ENCODE data around the gene EMP1.

EMP1 gene, protein sequence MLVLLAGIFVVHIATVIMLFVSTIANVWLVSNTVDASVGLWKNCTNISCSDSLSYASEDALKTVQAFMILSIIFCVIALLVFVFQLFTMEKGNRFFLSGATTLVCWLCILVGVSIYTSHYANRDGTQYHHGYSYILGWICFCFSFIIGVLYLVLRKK

DNA sequence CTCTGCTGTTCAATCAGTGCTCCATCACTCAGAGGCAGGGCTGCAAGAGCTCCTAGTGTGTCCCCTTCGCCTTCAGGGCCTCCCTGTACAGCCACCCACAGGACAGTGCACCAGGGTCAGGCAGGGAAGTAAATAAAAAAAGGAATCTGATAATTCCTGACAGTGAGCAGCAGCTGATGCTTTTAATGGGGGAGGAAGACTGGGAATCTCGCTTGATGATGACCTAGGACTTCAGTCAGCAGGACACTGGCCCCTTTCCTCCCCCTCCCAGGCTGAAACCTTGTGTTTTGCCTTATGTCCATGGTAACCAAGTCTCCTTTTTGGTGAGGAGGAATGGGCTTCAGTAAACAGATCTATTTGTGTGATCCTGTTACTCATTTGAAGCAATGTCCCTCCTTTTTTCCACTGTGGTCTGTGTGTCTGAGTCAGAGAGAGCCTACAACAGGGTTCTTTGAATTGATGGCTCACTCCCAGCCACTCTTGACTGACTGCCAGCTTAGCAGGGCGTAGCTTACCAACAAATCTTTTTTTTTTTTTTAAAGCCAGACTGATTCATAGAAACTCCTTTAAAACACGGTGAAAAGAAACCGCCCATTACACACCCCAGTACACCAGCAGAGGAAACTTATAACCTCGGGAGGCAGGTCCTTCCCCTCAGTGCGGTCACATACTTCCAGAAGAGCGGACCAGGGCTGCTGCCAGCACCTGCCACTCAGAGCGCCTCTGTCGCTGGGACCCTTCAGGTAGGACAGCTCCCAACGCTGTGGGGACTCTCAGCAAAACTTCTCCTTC is at the start of gene EMP1:
Gene EMP1, plus strand, starts transcription at position 597 of the 792 bp plus-strand sequence. CDS start 14,785 bp downstream, outside the sequence.
- DNase-seq (ENCODE audit: low read depth in 1 of 2, low spot score in 1 of 2), result peak; percentile 24 to 77

DNA sequence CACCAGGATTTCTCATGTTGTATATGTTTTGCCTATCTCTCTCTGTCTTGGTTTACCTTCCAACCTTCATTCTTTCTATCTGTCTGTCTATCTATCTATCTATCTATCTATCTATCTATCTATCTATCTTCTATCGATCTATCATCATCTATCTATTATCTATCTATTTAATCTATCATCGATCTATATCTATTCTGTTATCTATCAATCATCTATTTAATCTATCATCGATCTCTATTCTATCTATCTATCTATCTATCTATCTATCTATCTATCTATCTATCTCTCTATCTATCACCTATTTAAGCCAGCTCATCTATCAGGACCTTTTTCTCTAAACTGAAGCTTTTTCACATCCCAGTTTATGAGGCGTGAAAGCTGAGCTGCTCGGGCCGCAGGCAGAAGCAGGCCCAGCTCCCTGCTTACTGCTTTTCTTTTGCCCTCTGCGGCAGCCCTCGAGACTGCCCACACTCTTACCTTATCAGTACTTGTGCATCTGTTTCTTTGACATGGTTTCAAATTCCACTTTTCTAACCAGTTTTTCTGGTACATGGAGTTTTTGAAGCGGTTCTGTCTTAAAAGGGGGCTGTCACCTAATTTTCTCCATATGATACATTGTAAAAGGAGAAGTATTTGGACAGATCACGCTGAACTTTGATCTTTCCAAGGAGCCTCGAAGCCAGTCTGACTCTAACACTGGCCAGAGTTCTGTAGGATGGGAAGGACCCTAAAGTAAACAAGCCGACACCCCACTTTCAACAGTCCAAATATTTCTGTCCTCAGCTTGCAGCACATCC is 48.6 kb upstream of the EMP1 start:
- no peak for DNase-seq (ENCODE audit: low read depth in 1 of 2, low spot score in 1 of 2)

DNA sequence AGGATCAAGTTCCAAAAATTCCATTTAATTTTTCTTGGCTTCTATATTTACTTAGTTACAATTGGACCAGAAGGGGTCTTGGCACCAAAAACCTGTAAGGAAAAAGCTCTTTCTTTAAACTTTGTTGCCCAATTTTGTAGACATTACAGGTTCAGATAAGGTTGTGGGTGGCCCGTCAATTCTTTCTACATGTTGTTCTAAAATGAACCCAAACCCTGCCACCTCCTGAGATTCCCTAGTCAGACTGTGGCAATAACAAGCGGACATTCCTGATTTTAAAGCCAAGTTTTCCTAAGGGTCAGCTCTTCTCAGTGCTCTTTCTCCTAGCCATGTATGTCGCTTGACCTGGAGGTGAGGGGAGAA is 48.1 kb upstream of the EMP1 start:
- DNase-seq (ENCODE audit: low read depth in 1 of 2, low spot score in 1 of 2), result no peak

DNA sequence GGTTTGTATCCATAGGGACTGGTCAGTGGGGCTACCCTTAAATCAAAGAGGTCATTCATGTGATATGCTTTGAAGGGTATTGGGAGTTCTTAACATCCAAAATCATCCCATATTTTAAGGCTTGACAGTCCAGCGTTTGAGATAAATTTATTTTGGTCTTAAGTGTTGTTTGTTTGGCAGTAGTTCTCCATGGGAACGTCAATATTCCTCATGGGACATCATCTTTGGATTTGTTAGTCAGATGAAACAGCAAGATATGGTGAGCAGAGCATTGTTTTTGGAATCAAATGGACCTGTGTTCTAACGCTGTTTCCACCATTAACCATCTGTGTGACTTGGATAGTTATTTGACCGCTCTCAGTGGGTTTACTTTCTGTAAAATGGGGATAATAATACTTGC is 47.1 kb upstream of the EMP1 start:
- no peak for DNase-seq (ENCODE audit: low read depth in 1 of 2, low spot score in 1 of 2)

DNA sequence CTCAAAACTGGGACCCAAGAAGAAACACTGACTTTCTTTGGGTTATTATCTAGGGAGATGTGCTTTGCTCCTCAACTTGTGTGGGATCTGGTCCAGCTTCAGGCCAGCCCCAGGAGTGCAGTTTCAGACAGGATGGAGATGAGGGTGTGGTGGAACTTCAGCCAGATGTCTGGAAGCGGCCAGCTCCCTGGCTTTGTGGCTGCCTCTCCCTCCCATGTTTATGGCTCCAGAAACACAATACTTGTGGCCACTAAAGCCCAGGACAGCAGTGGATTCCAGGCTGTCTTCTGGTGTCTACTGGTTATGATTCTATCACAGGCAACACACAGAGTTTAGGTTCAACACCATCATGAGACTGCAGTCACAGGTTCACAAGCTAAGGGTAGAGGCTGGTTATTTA is 44.2 kb upstream of the EMP1 start:
- no peak for DNase-seq (ENCODE audit: low read depth in 1 of 2, low spot score in 1 of 2)

DNA sequence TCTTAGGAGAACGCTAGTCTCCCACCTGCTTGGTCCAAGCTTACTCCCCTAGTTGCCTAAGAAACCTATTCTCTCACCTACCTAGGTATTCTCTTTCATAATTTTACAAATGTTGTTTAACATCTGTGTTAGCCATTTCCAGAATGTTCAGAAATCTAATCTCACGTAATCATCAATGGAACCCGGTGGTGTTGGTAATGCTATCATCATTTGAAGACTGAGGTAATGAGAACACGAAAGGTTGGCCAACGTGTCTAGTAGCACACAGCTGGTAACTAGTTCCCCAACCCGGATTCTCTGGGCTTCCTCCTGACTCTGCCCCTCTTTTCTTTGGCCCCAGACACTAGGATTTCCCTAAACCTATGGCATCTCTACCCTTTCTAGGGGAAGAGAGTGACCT is 43.8 kb upstream of the EMP1 start:
- DNase-seq (ENCODE audit: low read depth in 1 of 2, low spot score in 1 of 2), result no peak

DNA sequence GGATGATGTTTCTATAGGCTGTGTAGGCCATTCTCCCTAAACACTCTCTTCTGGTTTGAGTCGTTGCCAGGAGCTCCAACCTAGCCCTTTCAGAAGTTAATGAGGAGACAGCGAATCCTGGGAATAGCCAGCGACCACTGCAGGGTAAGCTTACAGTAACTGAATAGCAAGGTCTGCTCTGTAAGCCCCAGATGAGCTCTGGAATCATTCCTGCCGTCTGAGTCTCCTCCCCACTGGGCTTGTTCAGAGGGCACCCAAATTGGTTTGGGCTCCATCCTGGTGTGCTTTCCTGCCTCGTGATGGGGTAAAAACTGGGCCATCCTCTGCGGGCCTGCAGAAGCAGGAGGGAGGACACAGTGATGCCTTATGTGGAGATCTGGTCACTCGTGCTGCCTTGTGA is 43.3 kb upstream of the EMP1 start:
- no peak for DNase-seq (ENCODE audit: low read depth in 1 of 2, low spot score in 1 of 2)

DNA sequence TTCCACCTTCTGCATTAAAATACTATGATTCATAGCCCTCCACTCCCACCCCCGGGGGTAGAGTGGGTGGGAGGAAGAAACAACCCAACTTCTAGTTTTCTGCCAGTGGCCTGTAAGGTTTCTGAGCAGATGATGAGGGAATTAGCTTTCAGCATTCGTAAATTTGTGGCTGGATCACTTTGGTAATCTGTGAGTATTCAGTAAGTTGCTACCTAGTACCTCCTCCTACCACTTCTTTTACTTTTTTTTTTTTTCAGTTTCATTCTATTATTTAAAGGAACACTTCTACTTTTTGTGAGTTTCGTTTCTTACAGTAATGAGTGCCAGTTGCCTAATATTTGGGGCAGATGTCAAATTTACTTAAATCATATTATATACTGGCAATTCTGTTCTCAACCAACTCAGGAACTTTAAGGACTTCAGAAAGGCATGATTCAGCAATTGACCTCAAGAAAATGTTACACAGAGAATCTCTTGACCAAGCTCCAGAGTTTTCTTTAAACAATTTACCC is 42.4 kb upstream of the EMP1 start:
- no peak for DNase-seq (ENCODE audit: low read depth in 1 of 2, low spot score in 1 of 2)

DNA sequence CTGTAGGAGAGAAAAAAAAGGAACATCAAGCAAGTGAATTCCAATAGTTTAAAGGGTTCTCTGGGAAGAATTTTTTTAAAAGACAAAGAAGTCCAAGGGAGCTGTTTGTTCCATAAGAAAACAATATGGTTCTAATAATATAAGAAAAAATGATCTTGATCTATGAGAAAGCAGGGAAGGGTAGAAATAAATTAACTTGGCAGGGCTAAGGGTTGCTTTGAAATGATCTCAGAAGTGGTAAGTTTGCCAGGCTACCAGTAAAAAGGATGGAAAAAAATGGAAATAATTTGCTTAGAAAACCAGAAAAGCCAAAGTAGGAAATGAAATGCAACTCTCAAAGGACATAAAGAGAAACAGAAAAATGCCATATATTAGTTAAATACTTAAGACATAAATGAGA is 41.7 kb upstream of the EMP1 start:
- DNase-seq (ENCODE audit: low read depth in 1 of 2, low spot score in 1 of 2), result no peak

DNA sequence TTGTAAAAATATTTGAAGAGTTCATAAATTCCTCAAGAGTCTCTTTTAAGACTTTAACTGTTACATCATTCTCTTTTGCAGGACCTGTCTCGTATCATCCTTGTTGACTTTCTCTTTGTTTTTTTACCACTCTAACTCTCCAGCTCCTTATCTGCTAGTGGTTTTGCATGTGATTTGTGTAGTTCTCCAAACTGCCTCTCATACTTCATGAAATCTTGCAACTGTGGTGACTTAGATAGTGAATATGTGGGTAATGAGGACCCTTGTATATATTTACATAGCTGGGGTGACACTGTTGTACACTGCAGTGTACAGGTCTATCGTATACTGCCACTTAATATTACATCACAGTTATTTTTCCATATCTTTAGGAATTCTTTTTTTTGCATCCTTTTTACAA is 40.2 kb upstream of the EMP1 start:
- DNase-seq (ENCODE audit: low read depth in 1 of 2, low spot score in 1 of 2), result no peak

DNA sequence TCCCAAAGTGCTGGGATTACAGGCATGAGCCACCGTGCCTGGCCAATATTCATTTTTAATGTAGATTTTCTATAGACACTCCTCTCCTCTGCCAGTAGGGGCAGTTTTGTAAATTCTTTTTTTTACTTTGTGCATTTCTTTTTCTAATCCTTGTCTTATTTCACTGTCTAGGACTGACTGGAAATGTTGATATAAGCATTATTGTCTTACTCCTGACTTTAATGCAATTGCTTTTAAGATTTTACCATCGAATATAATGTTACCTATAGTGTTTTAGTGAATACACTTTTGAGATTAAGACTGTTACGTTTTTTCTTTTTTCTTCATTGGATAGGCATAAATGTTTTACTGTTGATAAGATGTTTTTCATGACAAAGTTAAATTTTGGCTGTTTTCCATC is 35.4 kb upstream of the EMP1 start:
- no peak for DNase-seq (ENCODE audit: low read depth in 1 of 2, low spot score in 1 of 2)

DNA sequence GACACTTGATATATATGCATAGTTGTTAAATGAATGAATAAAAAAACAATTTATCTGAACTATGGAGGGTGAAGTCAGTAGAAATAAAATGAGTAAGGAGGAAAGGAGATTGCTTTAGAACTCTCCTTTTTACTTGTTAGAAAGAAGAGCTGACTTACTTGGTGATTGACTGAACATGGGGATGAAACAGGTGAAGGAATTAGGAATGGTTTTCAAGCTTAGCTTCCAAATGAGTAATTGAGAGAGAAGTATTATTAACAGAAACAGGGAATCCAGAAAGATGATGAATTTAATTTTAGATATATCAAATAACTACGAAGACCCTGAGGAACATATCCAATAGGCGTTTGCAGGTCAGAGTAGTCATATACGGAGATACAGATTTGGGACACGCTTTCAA is 33.6 kb upstream of the EMP1 start:
- DNase-seq (ENCODE audit: low read depth in 1 of 2, low spot score in 1 of 2), result no peak

DNA sequence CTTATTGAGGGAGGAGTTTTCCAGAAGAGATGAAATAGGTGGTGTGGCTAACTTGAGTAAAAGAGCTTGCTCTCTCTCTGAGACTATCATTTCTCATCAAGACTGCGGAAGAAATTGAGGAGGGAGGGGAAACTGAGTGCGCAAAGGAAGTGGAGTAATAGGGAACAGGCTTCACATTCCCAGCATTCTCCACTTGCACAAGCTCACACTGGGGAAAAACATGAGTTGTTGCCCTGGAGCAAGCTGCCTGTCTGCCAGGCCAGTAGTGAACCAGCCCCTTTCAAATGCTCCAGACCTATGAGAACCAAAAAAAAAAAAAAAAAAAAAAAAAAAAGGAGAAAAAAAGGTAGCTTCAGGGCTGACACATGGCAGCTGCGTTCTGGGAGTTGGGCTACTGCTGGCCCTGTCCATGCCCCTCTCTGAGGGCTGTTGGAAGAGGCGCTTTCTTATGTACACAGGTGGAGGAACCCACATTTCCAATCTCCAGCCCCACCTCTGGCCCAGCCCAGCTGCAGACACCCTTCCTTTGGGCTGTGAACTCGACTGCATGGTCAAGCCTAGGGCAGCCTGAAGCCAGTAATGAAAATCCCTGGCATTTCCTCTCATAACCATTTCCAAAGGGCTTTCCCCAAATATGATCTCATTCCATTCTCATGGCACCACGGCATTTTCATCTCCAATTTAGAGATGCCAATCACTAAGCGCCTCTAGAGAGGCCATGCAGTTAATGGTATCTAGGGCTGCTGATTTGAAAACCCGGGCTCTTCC is 32.5 kb upstream of the EMP1 start:
- DNase-seq (ENCODE audit: low read depth in 1 of 2, low spot score in 1 of 2), result no peak

DNA sequence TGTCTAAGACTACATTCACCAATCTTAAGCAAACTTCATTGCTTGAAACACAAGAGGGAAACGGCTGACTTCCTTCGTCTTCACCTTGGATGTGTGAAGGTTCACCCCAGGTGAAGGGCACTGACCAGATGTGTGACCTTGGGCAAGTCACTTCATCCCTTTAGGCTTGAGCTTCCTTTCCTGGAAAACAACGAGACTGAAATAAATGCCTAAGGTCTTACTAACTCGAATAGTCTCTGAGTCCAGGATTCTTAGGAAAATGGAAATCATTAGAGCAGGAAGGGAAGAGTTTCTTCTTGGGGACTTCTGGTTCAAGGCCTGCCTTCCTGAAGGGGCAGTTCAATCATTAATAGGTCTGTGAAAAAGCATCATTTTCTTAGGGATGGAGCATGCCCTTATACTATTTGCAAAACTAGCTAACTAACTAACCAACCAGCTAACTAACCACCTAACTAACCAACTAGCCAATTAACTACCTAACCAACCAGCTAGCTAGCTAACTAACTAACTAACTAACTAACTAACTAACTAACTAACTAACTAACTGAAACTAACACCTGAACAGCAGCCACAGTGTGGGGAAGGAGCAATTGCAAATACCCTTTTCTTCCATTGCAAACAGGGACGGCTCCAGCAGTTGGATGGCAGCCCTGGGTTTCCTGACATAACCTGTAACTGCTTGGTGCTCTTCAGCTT is 31.5 kb upstream of the EMP1 start:
- DNase-seq (ENCODE audit: low read depth in 1 of 2, low spot score in 1 of 2), result no peak

DNA sequence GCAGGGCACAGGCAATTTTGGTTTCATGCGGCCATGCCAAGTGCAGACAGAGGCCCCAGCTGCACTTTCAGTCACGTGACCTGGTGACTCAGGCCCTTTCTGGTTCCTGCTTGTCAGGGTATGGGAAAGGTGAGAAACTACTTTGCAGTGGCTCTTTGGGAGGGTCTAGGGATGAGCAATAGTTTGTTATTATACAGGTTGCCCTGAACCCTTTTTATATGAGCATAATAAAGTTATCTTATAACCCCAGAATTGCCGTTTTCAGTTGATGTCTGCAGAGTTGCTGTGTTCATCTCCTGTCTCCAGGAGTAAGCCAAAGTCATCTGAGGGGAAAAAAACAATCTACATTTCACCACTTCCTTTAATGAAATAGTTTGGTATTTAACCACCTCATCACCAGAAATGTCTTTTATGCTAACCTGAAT is 30.9 kb upstream of the EMP1 start:
- peak; percentile 33 to 79 for DNase-seq (ENCODE audit: low read depth in 1 of 2, low spot score in 1 of 2)

DNA sequence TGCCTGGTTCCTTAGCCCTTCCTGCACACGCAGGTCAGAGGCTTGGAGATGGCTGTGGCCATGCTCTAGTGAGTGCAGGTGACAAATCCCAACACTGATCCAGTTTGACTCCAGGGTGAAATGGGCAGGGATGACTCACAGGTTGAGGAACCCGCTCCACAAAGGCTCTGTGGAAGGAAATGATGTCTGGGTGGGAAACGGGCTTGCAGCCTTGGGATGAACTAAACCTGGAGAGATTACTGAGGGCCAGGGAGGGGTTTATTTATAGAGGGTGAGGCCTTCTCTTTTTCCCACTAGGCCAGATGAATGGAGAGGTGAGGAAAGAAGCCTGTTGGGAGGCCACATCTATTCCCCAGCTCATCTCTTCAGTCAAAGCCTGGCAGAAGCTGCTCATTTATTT is 29.3 kb upstream of the EMP1 start:
- no peak for DNase-seq (ENCODE audit: low read depth in 1 of 2, low spot score in 1 of 2)

DNA sequence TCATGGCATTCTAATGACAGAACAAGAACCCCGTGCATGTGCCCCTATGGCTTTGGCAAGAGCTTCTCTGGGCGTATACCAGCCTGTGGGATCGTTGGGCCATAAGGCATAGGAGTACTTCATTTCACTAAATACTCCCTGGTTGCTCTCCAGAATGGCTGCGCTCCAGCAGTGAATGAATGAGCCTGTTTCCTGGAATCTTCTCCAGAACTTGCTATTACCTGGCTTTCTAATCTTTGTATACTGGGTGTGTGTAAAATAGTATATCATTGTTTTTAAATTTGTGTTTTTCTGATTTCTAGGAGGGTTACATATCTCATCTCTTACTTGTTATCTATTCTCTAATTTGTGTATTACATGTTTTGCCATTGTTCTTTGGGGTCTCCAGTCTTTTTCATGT is 28.6 kb upstream of the EMP1 start:
- DNase-seq (ENCODE audit: low read depth in 1 of 2, low spot score in 1 of 2), result no peak

DNA sequence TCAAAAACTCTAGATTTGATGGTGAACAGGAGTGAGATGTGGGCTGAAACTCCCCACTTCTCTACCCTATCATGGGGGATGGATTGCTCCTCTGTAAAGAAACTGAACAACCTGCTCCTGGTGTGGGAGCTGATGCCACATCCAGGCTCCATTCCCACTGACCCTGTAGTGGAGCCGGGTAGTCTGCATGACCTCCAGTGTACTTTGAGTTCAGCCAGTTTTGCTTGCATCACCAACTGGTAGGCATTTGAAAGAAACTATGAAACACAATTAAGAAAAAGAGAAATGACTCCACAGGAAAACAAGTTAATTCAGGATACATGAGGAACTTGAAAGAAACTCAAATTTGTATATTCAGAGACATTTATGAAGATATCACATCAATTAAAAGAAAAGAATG is 27.3 kb upstream of the EMP1 start:
- no peak for DNase-seq (ENCODE audit: low read depth in 1 of 2, low spot score in 1 of 2)

DNA sequence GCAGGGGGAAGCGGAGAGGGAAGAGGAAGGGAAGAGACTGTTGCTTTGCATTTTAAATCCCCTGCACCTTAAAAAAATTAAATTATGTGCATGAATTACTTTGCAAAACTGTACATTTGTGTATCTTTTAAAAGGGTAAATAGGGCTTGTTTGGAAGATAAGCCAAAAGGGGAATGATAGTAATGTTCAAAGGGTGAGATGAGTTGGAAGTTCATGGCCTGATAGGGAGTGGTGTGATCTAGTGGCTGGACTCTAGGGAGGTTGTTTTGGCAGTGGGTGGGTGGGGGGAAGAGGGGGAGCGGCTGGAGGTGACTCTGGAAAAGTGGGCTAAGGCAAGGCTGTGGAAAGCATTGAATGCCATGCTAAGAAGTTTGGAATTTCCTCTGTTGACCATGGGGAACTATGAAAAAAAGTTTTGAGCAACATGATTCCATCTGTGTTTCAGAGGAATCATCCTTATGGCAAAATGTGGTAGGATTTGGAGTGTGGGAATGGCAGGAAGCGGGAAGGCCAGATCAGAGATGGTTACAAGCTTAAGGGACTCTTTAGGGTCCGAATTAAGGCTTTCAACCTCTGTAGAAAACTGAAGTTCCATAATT is 25.5 kb upstream of the EMP1 start:
- no peak for DNase-seq (ENCODE audit: low read depth in 1 of 2, low spot score in 1 of 2)

Data from activated CD4-positive, alpha-beta T cell treated with anti-CD3 and anti-CD28 coated beads, Interleukin-2, amount 50 U/mL, for 24 hours (primary cell).